Sigmoid colon (tissue), 4 donors: ENCODE measurements around the gene THEM5.

Source experiments
- EP300 ChIP-seq, 4 donors: sonication (generic); formaldehyde crosslinking; IDR thresholded peaks; one replicate each; pipeline ENCODE4 v1.6.1; 2017; ENCODE audit warnings: antibody characterized with exemption in 4 of 4
- POLR2A ChIP-seq, 2 donors: fragments of 450-650 bp; IDR thresholded peaks; one replicate each; pipeline ENCODE4 v1.6.1; 2016; ENCODE audit warnings: antibody characterized with exemption in 2 of 2, mild to moderate bottlenecking in 2 of 2, moderate library complexity in 2 of 2
- POLR2AphosphoS5 ChIP-seq, 4 donors: sonication (generic); formaldehyde crosslinking; IDR thresholded peaks; one replicate each; pipeline ENCODE4 v1.6.1; 2017; ENCODE audit warnings: antibody characterized with exemption in 4 of 4
- TF ChIP-seq, protein P1 (sequence below), 4 experiments: fragments of 450-650 bp in 3 of 4; fragments of 200-600 bp in 1 of 4; IDR thresholded peaks; one replicate each; pipeline ENCODE4 v1.5.1; 2016 to 2019; ENCODE audit warnings: antibody characterized with exemption in 4 of 4, mild to moderate bottlenecking in 3 of 4, moderate library complexity in 2 of 4

DNA sequence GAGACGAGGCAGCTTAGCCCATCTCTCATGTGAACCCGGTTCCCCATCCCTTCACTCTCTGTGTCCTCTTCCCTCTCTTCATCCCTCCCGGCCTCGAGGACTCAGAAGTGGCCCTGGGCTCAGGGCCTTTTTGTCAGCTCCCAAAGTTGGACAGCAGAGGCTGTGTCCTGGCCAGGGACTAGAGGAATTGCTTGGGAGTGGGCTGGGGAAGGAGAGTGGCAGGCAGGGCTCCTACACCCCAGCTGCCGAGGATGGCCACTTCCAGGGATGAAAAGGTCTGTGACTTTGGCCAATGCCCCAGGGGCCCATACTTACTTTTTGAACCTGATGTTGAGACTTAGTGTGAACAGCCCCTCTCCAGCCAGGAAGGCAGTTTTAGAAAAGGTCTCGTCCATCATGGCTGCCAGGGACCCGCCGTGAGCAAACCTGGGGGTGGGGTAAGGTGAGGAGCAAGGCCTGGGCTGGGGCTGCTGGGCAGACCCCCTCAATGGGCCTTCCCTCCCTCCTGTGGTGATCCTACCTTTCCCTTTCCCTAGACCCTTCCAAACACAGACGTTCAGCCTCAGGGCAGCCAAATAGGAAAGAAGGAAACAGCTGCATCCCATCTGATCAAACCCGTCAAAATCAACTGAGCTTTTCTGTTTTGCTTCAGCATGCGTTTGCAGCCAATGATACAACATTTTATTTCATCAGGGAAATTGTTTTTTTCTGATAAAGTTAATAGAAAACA lies 5.5 kb downstream of the THEM5 start:
- TF ChIP-seq EP300 (IDR thresholded peaks at IDR 0.05) = no peak
- TF ChIP-seq POLR2AphosphoS5 (IDR thresholded peaks at IDR 0.05) = no peak
- TF ChIP-seq, protein P1, sequence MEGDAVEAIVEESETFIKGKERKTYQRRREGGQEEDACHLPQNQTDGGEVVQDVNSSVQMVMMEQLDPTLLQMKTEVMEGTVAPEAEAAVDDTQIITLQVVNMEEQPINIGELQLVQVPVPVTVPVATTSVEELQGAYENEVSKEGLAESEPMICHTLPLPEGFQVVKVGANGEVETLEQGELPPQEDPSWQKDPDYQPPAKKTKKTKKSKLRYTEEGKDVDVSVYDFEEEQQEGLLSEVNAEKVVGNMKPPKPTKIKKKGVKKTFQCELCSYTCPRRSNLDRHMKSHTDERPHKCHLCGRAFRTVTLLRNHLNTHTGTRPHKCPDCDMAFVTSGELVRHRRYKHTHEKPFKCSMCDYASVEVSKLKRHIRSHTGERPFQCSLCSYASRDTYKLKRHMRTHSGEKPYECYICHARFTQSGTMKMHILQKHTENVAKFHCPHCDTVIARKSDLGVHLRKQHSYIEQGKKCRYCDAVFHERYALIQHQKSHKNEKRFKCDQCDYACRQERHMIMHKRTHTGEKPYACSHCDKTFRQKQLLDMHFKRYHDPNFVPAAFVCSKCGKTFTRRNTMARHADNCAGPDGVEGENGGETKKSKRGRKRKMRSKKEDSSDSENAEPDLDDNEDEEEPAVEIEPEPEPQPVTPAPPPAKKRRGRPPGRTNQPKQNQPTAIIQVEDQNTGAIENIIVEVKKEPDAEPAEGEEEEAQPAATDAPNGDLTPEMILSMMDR (IDR thresholded peaks at IDR 0.05) = no peak
- TF ChIP-seq POLR2A (IDR thresholded peaks at IDR 0.05) = no peak
